HK-2 (cell line): ENCODE measurements around the gene ZNF506.
A peak's percentile ranks its signal among the peaks of the same experiment; 100 is the strongest.
"Not testable (repeated sequence)": the region's sequence is repeated elsewhere in the genome, so short reads cannot be mapped to it uniquely, and the experiment has no call there.

Experiments
- DNase-seq: peaks from one replicate; pipeline ENCODE4 v3.0.0-alpha.2; 2018; ENCODE audit not compliant: unreplicated experiment

ZNF506 gene

GRCh38 chr19:19821366-19821951 is at the start of gene ZNF506:
Gene ZNF506, minus strand, starts transcription at chr19:19821750. Its CDS starts 147 bp downstream, at chr19:19821603.
- peak; percentile 97 for DNase-seq

- not testable (repeated sequence) for DNase-seq
Observed at GRCh38 chr19:19870086-19870485, 48.5 kb upstream of the ZNF506 start.

GRCh38 chr19:19866611-19867248 is 45.2 kb upstream of the ZNF506 start:
- peak; percentile 2 for DNase-seq

- peak; percentile 95 for DNase-seq
Observed at GRCh38 chr19:19865750-19866610, 44.4 kb upstream of the ZNF506 start, which contains the start of gene ZNF253. Gene ZNF253, plus strand, starts transcription at chr19:19865882. Its CDS starts 115 bp downstream, at chr19:19865997.

- no peak for DNase-seq
Observed at GRCh38 chr19:19860756-19861390, 39.3 kb upstream of the ZNF506 start.

- DNase-seq: no peak
Observed at GRCh38 chr19:19858751-19859150, 37.2 kb upstream of the ZNF506 start.

GRCh38 chr19:19851740-19852139 is 30.2 kb upstream of the ZNF506 start:
- not testable (repeated sequence) for DNase-seq

GRCh38 chr19:19849056-19849455 is 27.5 kb upstream of the ZNF506 start:
- no peak for DNase-seq

GRCh38 chr19:19847781-19848180 is 26.2 kb upstream of the ZNF506 start:
- DNase-seq: no peak

GRCh38 chr19:19835560-19836038 is 14.0 kb upstream of the ZNF506 start:
- no peak for DNase-seq

GRCh38 chr19:19826875-19827274 is 5.3 kb upstream of the ZNF506 start:
- no peak for DNase-seq

GRCh38 chr19:19823916-19824315 is 2.4 kb upstream of the ZNF506 start:
- no peak for DNase-seq

- DNase-seq: not testable (repeated sequence)
Observed at GRCh38 chr19:19821976-19822375, 426 bp upstream of the ZNF506 start.

GRCh38 chr19:19820774-19821320 is 703 bp downstream of the ZNF506 start:
- DNase-seq: peak; percentile 1

GRCh38 chr19:19817357-19817756 is 4.2 kb downstream of the ZNF506 start:
- no peak for DNase-seq

GRCh38 chr19:19816679-19817078 is 4.9 kb downstream of the ZNF506 start:
- DNase-seq: no peak

GRCh38 chr19:19811999-19812398 is 9.6 kb downstream of the ZNF506 start:
- not testable (repeated sequence) for DNase-seq

- no peak for DNase-seq
Observed at GRCh38 chr19:19805480-19805879, 16.1 kb downstream of the ZNF506 start.

GRCh38 chr19:19788015-19788414 is 33.5 kb downstream of the ZNF506 start:
- no peak for DNase-seq

- DNase-seq: not testable (repeated sequence)
Observed at GRCh38 chr19:19785476-19785875, 36.1 kb downstream of the ZNF506 start.

- no peak for DNase-seq
Observed at GRCh38 chr19:19782783-19783182, 38.8 kb downstream of the ZNF506 start.

- not testable (repeated sequence) for DNase-seq
Observed at GRCh38 chr19:19781791-19782190, 39.8 kb downstream of the ZNF506 start.
